HepG2 (cell line): Measurements from ENCODE around the gene JTB. TPM values are rescaled to one million over a fixed set of nuclear protein-coding genes. Genes with fewer than 3 reads are reported as not detected.
A peak's percentile ranks its signal among the peaks of the same experiment; 100 is the strongest.

Experiments used
- DNMT3B ChIP-seq: conservative IDR thresholded peaks from 2 replicates; pipeline ENCODE4 v1.6.1; 2016; ENCODE audit warnings: missing biosample characterization, control low read depth
- GLI4 ChIP-seq: sonication (generic); formaldehyde crosslinking; IDR thresholded peaks from 2 replicates; pipeline ENCODE4 v1.5.1; 2020; ENCODE audit warnings: missing genetic modification reagents, mild to moderate bottlenecking, moderate library complexity, borderline replicate concordance
- HCFC1 ChIP-seq: fragments of 150-350 bp; IDR thresholded peaks from 2 replicates; pipeline ENCODE4 v1.6.1; 2014; ENCODE audit warnings: low read depth, low read length
- HNRNPH1 ChIP-seq: fragments of 200-400 bp; formaldehyde crosslinking; optimal IDR thresholded peaks from 2 replicates; pipeline ENCODE3; 2017; ENCODE audit warnings: mild to moderate bottlenecking, low read depth, low read length
- JUND ChIP-seq: sonication (generic); formaldehyde crosslinking; IDR thresholded peaks from 2 replicates; pipeline ENCODE4 v1.8.0; 2022; ENCODE audit warnings: mild to moderate bottlenecking, missing genetic modification reagents
- KDM3A ChIP-seq: IDR thresholded peaks from 2 replicates; pipeline ENCODE4 v1.6.1; 2018; ENCODE audit warnings: low read depth, missing compliant biosample characterization
- MYC ChIP-seq: sonication (generic); formaldehyde crosslinking; IDR thresholded peaks from 2 replicates; pipeline ENCODE4 v1.9.0; 2021; ENCODE audit warnings: missing genetic modification reagents, borderline replicate concordance
- NR2F2 ChIP-seq: IDR thresholded peaks from 2 replicates; pipeline ENCODE4 v1.6.1; 2012; ENCODE audit warnings: low read depth, inconsistent platforms, borderline replicate concordance
- PRMT3 ChIP-seq: sonication (generic); formaldehyde crosslinking; IDR thresholded peaks from 2 replicates; pipeline ENCODE4 v1.8.1; 2022; ENCODE audit warnings: low read depth, mild to moderate bottlenecking, moderate library complexity, missing genetic modification reagents, borderline replicate concordance
- SMC3 ChIP-seq: IDR thresholded peaks from 2 replicates; pipeline ENCODE4 v1.6.1; 2011; ENCODE audit warnings: low read length, improper control_type of control experiment
- SNAI1 ChIP-seq: sonication (generic); formaldehyde crosslinking; IDR thresholded peaks from 2 replicates; pipeline ENCODE4 v1.5.0; 2020; ENCODE audit warnings: mild to moderate bottlenecking, missing genetic modification reagents, borderline replicate concordance
- XBP1 ChIP-seq: sonication (generic); formaldehyde crosslinking; IDR thresholded peaks from 2 replicates; pipeline ENCODE4 v1.5.0; 2020; ENCODE audit warnings: missing genetic modification reagents
- ZBTB33 ChIP-seq: sonication (generic); formaldehyde crosslinking; IDR thresholded peaks from 2 replicates; pipeline ENCODE4 v1.4.0; 2020; ENCODE audit warnings: missing genetic modification reagents
- ZBTB44 ChIP-seq: sonication (generic); formaldehyde crosslinking; IDR thresholded peaks from 2 replicates; pipeline ENCODE4 v1.4.0; 2020; ENCODE audit warnings: missing genetic modification reagents
- ZBTB46 ChIP-seq: sonication (generic); formaldehyde crosslinking; IDR thresholded peaks from 2 replicates; pipeline ENCODE4 v1.4.0; 2020; ENCODE audit warnings: mild to moderate bottlenecking, missing genetic modification reagents, borderline replicate concordance
- ZNF121 ChIP-seq: sonication (generic); formaldehyde crosslinking; IDR thresholded peaks from 2 replicates; pipeline ENCODE4 v1.5.0; 2020; ENCODE audit warnings: mild to moderate bottlenecking, missing genetic modification reagents
- ZNF17 ChIP-seq: sonication (generic); formaldehyde crosslinking; IDR thresholded peaks from 2 replicates; pipeline ENCODE4 v1.5.0; 2020; ENCODE audit warnings: mild to moderate bottlenecking, missing genetic modification reagents
- ZNF251 ChIP-seq: sonication (generic); formaldehyde crosslinking; IDR thresholded peaks from 2 replicates; pipeline ENCODE4 v1.9.0; 2021; ENCODE audit warnings: mild to moderate bottlenecking, missing genetic modification reagents
- ZNF441 ChIP-seq: sonication (generic); formaldehyde crosslinking; IDR thresholded peaks from 2 replicates; pipeline ENCODE4 v1.7.0; 2021; ENCODE audit warnings: missing genetic modification reagents, borderline replicate concordance
- ZNF569 ChIP-seq: sonication (generic); formaldehyde crosslinking; IDR thresholded peaks from 2 replicates; pipeline ENCODE4 v1.5.0; 2020; ENCODE audit warnings: mild to moderate bottlenecking, missing genetic modification reagents, moderate library complexity, borderline replicate concordance
- polyA plus RNA-seq, 8 experiments: library from polyadenylated mRNA; depleted of rRNA in 3 of 8; stranded (reverse) in 7 of 8; unstranded in 1 of 8; fragments of >200 nt; fragmentation: Illumina TruSeq in 4 of 8; extraction: Trizol in 4 of 8; gene quantifications; 2 replicates each; pipeline versions ENCODE4 v1.2.1 to v1.2.3, GENCODE V29; 2011 to 2016; ENCODE audit warnings: low read depth in 4 of 8, missing spikeins in 1 of 8, mixed read lengths in 1 of 8; ENCODE audit not compliant: insufficient read depth in 1 of 8
- total RNA-seq, 5 experiments: library from RNA; depleted of rRNA; stranded (reverse); fragments of >200 nt; fragmentation: Illumina TruSeq; extraction: Trizol; gene quantifications; 2 replicates each; pipeline ENCODE4 v1.2.3, GENCODE V29; 2016; ENCODE audit warnings: low read depth in 1 of 5
- TF ChIP-seq, protein P1 (sequence below): sonication (generic); formaldehyde crosslinking; IDR thresholded peaks from 2 replicates; pipeline ENCODE4 v1.5.1; 2020; ENCODE audit warnings: missing genetic modification reagents, mild to moderate bottlenecking, borderline replicate concordance
- TF ChIP-seq, protein P2 (sequence below): sonication (generic); formaldehyde crosslinking; IDR thresholded peaks from 2 replicates; pipeline ENCODE4 v1.4.0; 2020; ENCODE audit warnings: missing genetic modification reagents, mild to moderate bottlenecking, borderline replicate concordance

JTB gene
- total and polyA plus RNA-seq, 2 of the 13 experiments (the other 11 are each of a cell fraction or from before 2014, with no cell fraction given) = 96.7 to 99.2 TPM

GRCh38 chr1:153946622-153947241 is 30.7 kb downstream of the JTB start, which contains the start of gene DENND4B (continued):
- no peak for TF ChIP-seq DNMT3B (CRISPR knock-in tag)
- TF ChIP-seq GLI4 (CRISPR knock-in tag) = no peak
- no peak for TF ChIP-seq ZNF17
- TF ChIP-seq, protein P1, sequence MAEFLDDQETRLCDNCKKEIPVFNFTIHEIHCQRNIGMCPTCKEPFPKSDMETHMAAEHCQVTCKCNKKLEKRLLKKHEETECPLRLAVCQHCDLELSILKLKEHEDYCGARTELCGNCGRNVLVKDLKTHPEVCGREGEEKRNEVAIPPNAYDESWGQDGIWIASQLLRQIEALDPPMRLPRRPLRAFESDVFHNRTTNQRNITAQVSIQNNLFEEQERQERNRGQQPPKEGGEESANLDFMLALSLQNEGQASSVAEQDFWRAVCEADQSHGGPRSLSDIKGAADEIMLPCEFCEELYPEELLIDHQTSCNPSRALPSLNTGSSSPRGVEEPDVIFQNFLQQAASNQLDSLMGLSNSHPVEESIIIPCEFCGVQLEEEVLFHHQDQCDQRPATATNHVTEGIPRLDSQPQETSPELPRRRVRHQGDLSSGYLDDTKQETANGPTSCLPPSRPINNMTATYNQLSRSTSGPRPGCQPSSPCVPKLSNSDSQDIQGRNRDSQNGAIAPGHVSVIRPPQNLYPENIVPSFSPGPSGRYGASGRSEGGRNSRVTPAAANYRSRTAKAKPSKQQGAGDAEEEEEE (CRISPR knock-in tag) = no peak
- peak; percentile 23; the same call in 1 of the 2 replicates for TF ChIP-seq SMC3
- no peak for TF ChIP-seq ZBTB44
- TF ChIP-seq XBP1 (CRISPR knock-in tag) = no peak
- no peak for TF ChIP-seq ZNF569 (CRISPR knock-in tag)
- TF ChIP-seq, protein P2, sequence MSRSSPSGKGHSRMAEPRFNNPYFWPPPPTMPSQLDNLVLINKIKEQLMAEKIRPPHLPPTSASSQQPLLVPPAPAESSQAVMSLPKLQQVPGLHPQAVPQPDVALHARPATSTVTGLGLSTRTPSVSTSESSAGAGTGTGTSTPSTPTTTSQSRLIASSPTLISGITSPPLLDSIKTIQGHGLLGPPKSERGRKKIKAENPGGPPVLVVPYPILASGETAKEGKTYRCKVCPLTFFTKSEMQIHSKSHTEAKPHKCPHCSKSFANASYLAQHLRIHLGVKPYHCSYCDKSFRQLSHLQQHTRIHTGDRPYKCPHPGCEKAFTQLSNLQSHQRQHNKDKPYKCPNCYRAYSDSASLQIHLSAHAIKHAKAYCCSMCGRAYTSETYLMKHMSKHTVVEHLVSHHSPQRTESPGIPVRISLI (CRISPR knock-in tag) = no peak; the same call in 1 of the 2 replicates
- TF ChIP-seq HNRNPH1 = no peak
- no peak for TF ChIP-seq NR2F2
- 0 out of 2 replicates have a peak, but pooled peaks have one; percentile 20 for TF ChIP-seq ZNF441 (CRISPR knock-in tag)
- no peak for TF ChIP-seq HCFC1
- no peak for TF ChIP-seq ZBTB46 (CRISPR knock-in tag)
- no peak for TF ChIP-seq SNAI1
- TF ChIP-seq MYC (CRISPR knock-in tag) = peak; percentile 65; the same call in 1 of the 2 replicates
- 0 out of 2 replicates have a peak, but pooled peaks have one; percentile 38 for TF ChIP-seq ZNF121
- TF ChIP-seq ZNF251 (CRISPR knock-in tag) = no peak
- no peak; the same call in none of the 2 replicates for TF ChIP-seq ZBTB33 (CRISPR knock-in tag)
- TF ChIP-seq PRMT3 = no peak
- TF ChIP-seq JUND (CRISPR knock-in tag) = no peak
- peak; percentile 37; the same call in 1 of the 2 replicates for TF ChIP-seq KDM3A (CRISPR knock-in tag)
